Measurements from ENCODE around the gene ASRGL1.

The ASRGL1 gene

GRCh38 chr11:62394825-62395538, 57.7 kb downstream of the ASRGL1 start:
- DNase-seq, result peak; percentile 65 to 86

- DNase-seq, result no peak
Observed at GRCh38 chr11:62395885-62396551, 58.8 kb downstream of the ASRGL1 start.

GRCh38 chr11:62398011-62398994, 61.1 kb downstream of the ASRGL1 start:
- peak; percentile 10 to 11 for DNase-seq

- DNase-seq, result no peak
Observed at GRCh38 chr11:62399172-62399877, 62.1 kb downstream of the ASRGL1 start.

GRCh38 chr11:62399878-62400266, 62.6 kb downstream of the ASRGL1 start:
- no peak for DNase-seq

- DNase-seq, result no peak
Observed at GRCh38 chr11:62400281-62400680, 63.0 kb downstream of the ASRGL1 start.

- no peak for DNase-seq
Observed at GRCh38 chr11:62400760-62401159, 63.5 kb downstream of the ASRGL1 start.

- no peak for DNase-seq
Observed at GRCh38 chr11:62401356-62401755, 64.1 kb downstream of the ASRGL1 start.

GRCh38 chr11:62401811-62402210, 64.6 kb downstream of the ASRGL1 start:
- DNase-seq, result no peak

- peak; percentile 59 to 80 for DNase-seq
Observed at GRCh38 chr11:62402226-62402959, 65.1 kb downstream of the ASRGL1 start.

GRCh38 chr11:62402960-62403730, 65.9 kb downstream of the ASRGL1 start:
- DNase-seq, result no peak

- DNase-seq, result no peak
Observed at GRCh38 chr11:62404435-62404834, 67.2 kb downstream of the ASRGL1 start.

GRCh38 chr11:62404901-62405300, 67.7 kb downstream of the ASRGL1 start:
- no peak for DNase-seq

GRCh38 chr11:62406034-62406433, 68.8 kb downstream of the ASRGL1 start:
- DNase-seq, result no peak

- no peak for DNase-seq
Observed at GRCh38 chr11:62409831-62410230, 72.6 kb downstream of the ASRGL1 start.

- DNase-seq, result no peak
Observed at GRCh38 chr11:62410972-62411371, 73.7 kb downstream of the ASRGL1 start.

GRCh38 chr11:62411524-62411923, 74.3 kb downstream of the ASRGL1 start:
- no peak for DNase-seq

GRCh38 chr11:62413060-62413696, 75.9 kb downstream of the ASRGL1 start:
- no peak for DNase-seq

GRCh38 chr11:62416596-62416995, 79.3 kb downstream of the ASRGL1 start:
- DNase-seq, result no peak

- no peak for DNase-seq
Observed at GRCh38 chr11:62418136-62418535, 80.9 kb downstream of the ASRGL1 start.

GRCh38 chr11:62418733-62419132, 81.5 kb downstream of the ASRGL1 start, which contains the start of gene SCGB1A1:
Gene SCGB1A1 (plus strand): TSS chr11:62419033. CDS start chr11:62419096, 63 bp downstream.
- DNase-seq, result no peak

All from inflammatory macrophage treated with lipopolysaccharide for 1 hour (primary cell).